Putamen (tissue), 1 donor: Measurements from ENCODE around the gene NSFL1C.
"Not testable (repeated sequence)": the region's sequence is repeated elsewhere in the genome, so short reads cannot be mapped to it uniquely, and the experiment has no call there.

ENCODE experiments used
- DNase-seq: peaks from one replicate; pipeline ENCODE4 v3.0.0-alpha.2; 2016; ENCODE audit warnings: low spot score

The NSFL1C gene

GRCh38 chr20:1423625-1424106 is 43.0 kb downstream of the NSFL1C start:
- DNase-seq: no peak

GRCh38 chr20:1423206-1423605 is 43.4 kb downstream of the NSFL1C start:
- DNase-seq: no peak

DNA sequence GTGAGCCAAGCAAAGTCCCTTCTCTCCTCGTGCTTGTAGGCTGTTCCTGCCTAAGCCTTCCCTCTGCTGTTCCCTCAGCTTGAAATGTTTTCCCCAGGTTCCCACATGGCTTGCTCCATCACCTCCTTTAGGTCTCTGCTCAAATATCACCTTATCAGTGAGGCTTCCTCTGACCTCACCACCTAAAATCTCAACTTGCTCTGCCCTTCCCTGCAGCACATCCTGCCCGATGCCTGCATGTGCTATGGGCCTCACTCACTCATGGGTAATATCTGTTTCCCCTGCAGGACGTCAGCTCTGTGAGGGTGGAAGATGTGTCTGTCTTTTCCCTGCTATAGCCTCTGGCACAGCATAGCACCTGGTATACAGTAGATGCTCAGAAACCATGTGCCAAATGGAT is 43.9 kb downstream of the NSFL1C start:
- DNase-seq: no peak

DNA sequence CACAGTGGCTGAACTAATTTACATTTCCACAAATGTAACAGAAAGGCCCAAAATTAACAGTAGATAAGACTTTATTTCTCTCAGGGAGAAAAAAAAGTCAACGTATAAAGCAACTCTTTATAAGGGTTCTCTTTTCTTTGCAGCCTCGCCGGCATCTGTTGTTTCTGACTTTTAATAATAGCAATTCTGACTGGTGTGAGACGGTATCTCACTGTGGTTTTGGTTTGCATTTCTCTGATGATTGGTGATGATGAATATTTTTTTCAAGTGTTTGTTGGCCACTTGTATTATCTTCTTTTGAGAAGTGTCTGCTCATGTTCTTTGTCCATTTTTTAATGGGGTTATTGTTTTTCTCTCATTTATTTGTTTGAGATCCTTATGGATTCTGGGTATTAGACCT is 46.6 kb downstream of the NSFL1C start:
- DNase-seq: no peak

- DNase-seq: no peak
These were observed 48.3 kb downstream of the NSFL1C start for GRCh38 chr20:1418350-1418749.

DNA sequence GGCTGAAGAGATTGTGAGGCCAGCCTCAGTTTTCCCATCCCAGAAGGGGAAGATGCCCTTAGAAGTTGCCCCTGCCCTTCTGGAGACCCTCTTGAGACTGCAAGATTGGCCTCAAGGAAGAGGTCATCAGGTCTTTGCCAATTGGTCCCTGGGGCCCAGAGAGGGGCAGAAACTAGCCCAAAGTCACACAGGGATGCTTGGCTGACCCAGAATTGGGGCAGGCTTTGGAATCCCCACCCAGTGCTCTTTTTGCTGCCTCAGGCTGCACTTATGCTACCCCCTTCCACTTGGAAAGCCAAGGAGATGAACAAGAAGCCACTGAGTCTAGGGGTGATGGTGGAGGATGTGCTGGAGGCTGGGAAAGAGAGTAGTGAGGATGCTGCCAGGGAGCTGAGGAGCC is 48.9 kb downstream of the NSFL1C start:
- DNase-seq: no peak

DNA sequence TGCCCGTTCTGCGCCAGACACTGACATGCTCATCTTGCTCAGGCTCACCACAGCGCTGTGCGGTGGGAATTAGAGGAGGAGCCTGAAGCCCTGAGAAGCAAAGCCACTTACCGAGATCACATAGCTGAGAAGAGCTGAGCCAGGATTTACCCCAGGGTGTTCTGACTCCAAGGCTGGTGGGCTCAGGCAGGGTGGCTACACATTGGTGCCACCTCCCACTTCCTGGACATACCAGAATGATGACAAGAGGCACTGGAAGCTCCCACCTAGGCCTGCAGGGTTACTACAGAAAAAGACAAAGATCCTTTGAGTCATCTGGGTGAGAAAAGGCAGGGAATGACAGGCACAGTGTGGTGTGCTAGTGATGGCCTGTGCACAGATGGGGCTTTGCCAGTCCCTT is 49.4 kb downstream of the NSFL1C start:
- DNase-seq: no peak

DNA sequence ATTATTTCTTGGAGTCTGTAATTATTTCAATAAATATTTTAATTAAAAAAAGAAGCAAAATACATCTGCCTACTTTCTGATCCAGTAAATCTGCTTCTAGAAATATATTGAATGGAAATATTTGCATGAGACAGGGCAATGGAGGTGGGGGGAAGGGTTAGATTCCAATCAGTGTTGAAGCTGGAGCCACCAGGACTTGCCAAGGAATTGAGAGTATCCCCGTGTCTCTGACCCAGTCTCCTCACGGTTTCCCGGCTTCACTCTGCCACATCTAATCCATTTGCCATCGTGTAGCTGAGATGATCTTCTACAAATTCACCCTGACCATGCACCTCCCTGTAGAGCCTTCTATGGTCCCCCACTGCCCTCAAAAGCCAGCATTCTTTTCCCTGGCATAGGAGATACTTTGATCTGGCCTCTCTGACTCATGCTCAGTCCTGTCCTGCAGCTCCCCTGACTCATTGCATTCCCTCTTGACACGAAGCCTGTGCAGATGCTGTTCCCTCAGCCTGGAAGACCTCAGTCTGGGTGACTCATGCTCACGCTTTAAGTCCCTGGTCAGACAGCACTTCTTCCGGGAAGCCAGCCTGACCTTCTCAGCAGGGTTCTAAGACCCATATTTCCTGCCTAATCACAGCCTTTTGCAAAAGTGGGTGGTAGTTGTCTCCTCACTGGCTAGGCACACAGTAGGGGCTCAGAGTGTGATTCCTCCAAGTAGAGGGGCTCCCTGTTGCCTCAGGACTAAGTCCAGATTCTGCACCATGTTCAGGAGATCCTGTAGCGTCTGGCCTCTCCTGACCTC is 50.8 kb downstream of the NSFL1C start:
- no peak for DNase-seq

DNA sequence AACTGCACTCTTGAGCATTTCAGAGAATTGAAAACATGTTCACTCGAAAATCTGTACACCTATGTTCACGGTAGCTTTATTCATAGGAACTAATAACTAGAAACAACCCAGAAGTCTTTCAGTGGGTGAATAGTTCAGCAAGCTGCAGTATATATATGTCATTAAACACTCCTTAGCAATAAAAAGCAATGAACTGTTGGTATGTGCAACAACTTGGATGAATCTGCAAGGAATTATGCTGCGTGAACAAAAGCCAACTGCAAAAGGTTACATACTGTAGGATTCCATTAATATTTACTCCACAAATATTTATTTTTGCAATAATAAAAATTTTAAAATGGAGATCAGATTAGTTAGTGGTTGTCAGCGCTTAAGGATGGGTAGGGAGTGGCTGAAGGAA is 51.7 kb downstream of the NSFL1C start:
- no peak for DNase-seq

GRCh38 chr20:1405801-1406200 is 60.8 kb downstream of the NSFL1C start:
- DNase-seq: no peak

GRCh38 chr20:1403624-1404023 is 63.0 kb downstream of the NSFL1C start:
- DNase-seq: no peak

DNA sequence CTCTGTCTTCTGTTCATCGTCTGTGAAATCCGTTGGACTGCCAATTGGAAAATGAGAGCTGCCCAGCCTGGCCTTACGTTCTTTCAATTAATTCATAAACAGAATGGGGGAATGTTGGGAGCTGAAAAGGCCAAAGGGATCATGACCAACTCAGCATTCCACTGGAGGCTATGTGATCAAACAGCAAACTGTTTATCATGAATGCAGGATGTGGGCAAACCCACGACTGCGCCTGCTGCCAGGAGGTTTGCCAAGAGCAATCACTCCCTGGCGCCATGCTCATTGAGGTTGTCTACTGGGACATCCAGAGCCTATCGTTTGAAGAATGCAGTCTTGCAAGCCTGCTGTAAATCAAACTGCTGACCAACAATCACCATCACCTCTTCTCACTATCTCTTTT is 64.5 kb downstream of the NSFL1C start:
- DNase-seq: no peak

GRCh38 chr20:1401451-1401907 is 65.2 kb downstream of the NSFL1C start:
- no peak for DNase-seq

GRCh38 chr20:1399678-1400366 is 66.8 kb downstream of the NSFL1C start:
- DNase-seq: not testable (repeated sequence)

DNA sequence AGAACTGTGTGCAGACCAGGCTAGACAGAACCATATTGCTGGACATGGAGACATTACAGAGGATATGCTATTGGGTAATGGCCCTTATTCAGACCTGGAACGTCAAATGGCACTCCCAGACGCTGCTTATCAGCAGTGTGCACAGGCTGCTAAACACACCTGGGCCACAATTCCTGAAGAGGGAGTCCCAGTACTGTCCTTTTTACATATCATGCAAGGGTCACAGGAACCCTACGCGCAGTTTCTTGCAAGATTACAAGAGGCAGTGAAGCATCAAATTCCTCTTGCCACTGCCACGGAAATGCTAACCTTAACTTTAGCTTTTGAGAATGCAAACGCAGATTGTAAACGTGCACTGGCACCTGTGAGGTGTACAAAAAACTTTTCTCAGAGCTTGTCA is 68.5 kb downstream of the NSFL1C start:
- DNase-seq: not testable (repeated sequence)

GRCh38 chr20:1397710-1398109 is 68.9 kb downstream of the NSFL1C start:
- DNase-seq: no peak

- no peak for DNase-seq
These were observed 69.9 kb downstream of the NSFL1C start for GRCh38 chr20:1396702-1397101.

GRCh38 chr20:1396264-1396663 is 70.4 kb downstream of the NSFL1C start:
- no peak for DNase-seq

GRCh38 chr20:1394686-1395085 is 72.0 kb downstream of the NSFL1C start:
- DNase-seq: no peak

- DNase-seq: no peak
These were observed 73.2 kb downstream of the NSFL1C start for GRCh38 chr20:1393507-1393882.

DNA sequence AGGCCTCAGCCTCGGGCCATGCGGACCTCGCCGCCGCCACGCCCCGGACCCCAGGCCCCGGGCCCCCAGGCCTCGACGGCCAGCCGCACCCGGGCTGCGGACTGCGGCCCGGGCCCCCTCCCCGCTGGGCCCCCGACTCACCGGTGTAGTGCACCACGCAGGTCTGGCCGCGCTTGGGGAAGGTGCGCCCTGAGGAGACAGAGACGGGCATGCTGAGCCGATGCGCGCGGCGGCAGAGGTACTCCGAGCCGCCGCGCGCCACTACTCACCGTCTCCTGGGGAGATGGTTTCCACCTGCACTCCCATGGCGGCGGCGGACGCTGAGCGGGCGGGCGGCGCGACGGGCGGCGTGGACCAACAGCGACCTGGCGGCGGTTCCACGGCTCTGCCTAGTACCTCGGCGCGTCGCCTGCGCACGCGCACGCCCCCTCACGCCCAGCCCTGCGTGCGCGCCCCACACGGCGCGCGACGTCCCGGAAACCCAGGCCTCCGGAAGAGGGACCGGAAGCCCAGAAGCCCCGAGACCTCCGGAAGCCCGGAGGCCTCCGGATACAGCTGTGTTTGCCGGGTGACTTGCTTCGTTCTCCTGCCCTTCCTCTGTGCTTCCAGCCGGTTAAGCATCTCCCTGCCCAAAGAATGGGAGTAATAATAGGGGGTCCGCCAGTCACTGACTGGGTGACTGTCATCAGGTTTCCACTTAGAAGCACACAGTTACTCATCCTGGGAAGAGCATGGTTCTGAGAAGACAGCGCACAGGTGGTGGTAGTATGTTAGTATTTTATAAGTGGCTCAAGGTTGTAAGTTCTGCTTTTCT is 73.7 kb downstream of the NSFL1C start, which contains the start of gene FKBP1A:
FKBP1A (minus strand) TSS at position 362 of the 814 bp plus-strand sequence; CDS start at position 306, 56 bp downstream.
- peak; percentile 91 for DNase-seq

DNA sequence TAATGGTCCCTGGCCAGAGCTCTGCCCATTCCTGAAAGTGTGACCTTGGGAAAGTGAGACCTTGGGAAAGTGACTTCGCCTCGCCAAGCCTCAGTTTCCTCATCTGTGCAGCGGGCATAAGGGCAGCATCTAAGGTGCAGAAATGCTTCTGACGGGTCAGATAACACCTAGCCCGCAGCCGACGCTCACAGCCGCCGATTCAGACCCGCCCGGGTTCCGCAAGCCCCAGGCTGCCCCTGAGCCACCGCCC is 74.3 kb downstream of the NSFL1C start:
- no peak for DNase-seq
